Measurements from ENCODE around the gene CARNS1.

GRCh38 chr11:67417425-67417824 lies 1.9 kb downstream of the CARNS1 start:
- TF ChIP-seq, protein P1, sequence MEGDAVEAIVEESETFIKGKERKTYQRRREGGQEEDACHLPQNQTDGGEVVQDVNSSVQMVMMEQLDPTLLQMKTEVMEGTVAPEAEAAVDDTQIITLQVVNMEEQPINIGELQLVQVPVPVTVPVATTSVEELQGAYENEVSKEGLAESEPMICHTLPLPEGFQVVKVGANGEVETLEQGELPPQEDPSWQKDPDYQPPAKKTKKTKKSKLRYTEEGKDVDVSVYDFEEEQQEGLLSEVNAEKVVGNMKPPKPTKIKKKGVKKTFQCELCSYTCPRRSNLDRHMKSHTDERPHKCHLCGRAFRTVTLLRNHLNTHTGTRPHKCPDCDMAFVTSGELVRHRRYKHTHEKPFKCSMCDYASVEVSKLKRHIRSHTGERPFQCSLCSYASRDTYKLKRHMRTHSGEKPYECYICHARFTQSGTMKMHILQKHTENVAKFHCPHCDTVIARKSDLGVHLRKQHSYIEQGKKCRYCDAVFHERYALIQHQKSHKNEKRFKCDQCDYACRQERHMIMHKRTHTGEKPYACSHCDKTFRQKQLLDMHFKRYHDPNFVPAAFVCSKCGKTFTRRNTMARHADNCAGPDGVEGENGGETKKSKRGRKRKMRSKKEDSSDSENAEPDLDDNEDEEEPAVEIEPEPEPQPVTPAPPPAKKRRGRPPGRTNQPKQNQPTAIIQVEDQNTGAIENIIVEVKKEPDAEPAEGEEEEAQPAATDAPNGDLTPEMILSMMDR (IDR thresholded peaks at IDR 0.05; ENCODE audit: control extremely low read depth in 1 of 3, insufficient read depth in 1 of 3, low read depth in 1 of 3, low read length in 3 of 3) = no peak
- TF ChIP-seq GTF2F1 (IDR thresholded peaks at IDR 0.05; ENCODE audit: borderline replicate concordance, low read depth, low read length) (no peak), EP300 (IDR thresholded peaks at IDR 0.05; ENCODE audit: borderline replicate concordance in 1 of 2, low read depth in 2 of 2, low read length in 2 of 2) (no peak), RNF2 (IDR thresholded peaks at IDR 0.05; ENCODE audit: borderline replicate concordance, low read depth, low read length, missing control alignments, poor library complexity, severe bottlenecking) (no peak), MAFK (IDR thresholded peaks at IDR 0.05; ENCODE audit: low read depth, low read length) (no peak), SP1 (IDR thresholded peaks at IDR 0.05; ENCODE audit: low read depth, low read length) (no peak), SIRT6 (IDR thresholded peaks at IDR 0.05; ENCODE audit: low read length) (no peak)
